IMR-90 (cell line): ENCODE measurements around the gene BICD2.

Experiments used
- BHLHE40 ChIP-seq: fragments of 150-350 bp; IDR thresholded peaks from 2 replicates; pipeline ENCODE4 v1.6.1; 2016; ENCODE audit warnings: mild to moderate bottlenecking, low read depth, low read length
- CEBPB ChIP-seq: IDR thresholded peaks from 2 replicates; pipeline ENCODE4 v1.6.1; 2012; ENCODE audit warnings: low read depth, low read length, improper control_type of control experiment
- CTCF ChIP-seq: conservative IDR thresholded peaks from 2 replicates; pipeline ENCODE4 v1.5.1; 2012; ENCODE audit warnings: mild to moderate bottlenecking, low read depth, low read length, improper control_type of control experiment
- ELK1 ChIP-seq: fragments of 150-350 bp; IDR thresholded peaks from 2 replicates; pipeline ENCODE4 v1.6.1; 2016; ENCODE audit warnings: low read depth, mild to moderate bottlenecking, low read length, moderate library complexity, borderline replicate concordance
- FOS ChIP-seq: fragments of 150-350 bp; IDR thresholded peaks from 2 replicates; pipeline ENCODE4 v1.6.1; 2016; ENCODE audit warnings: low read depth, low read length
- MAFK ChIP-seq: IDR thresholded peaks from 2 replicates; pipeline ENCODE4 v1.6.1; 2012; ENCODE audit warnings: low read depth, low read length, improper control_type of control experiment
- MAZ ChIP-seq: IDR thresholded peaks from 2 replicates; pipeline ENCODE4 v1.6.1; 2012; ENCODE audit warnings: low read depth, mild to moderate bottlenecking, low read length, improper control_type of control experiment, moderate library complexity, borderline replicate concordance
- MXI1 ChIP-seq: IDR thresholded peaks from 2 replicates; pipeline ENCODE4 v1.6.1; 2012; ENCODE audit warnings: low read depth, mild to moderate bottlenecking, low read length, moderate library complexity, borderline replicate concordance
- NFE2L2 ChIP-seq: fragments of 150-350 bp; IDR thresholded peaks from 2 replicates; pipeline ENCODE4 v1.6.1; 2016; ENCODE audit warnings: low read depth, mild to moderate bottlenecking, low read length
- POLR2A ChIP-seq: IDR thresholded peaks from 2 replicates; pipeline ENCODE4 v1.6.1; 2012; ENCODE audit warnings: mild to moderate bottlenecking, low read depth, low read length
- RAD21 ChIP-seq: IDR thresholded peaks from 2 replicates; pipeline ENCODE4 v1.6.1; 2012; ENCODE audit warnings: low read length, improper control_type of control experiment
- RFX5 ChIP-seq: IDR thresholded peaks from 2 replicates; pipeline ENCODE4 v1.8.0; 2012; ENCODE audit warnings: low read depth, mild to moderate bottlenecking, low read length, moderate library complexity
- SMC3 ChIP-seq: fragments of 150-350 bp; IDR thresholded peaks from 2 replicates; pipeline ENCODE4 v1.6.1; 2016; ENCODE audit warnings: low read depth, mild to moderate bottlenecking, antibody characterized with exemption, low read length, moderate library complexity
- USF2 ChIP-seq: fragments of 150-350 bp; IDR thresholded peaks from 2 replicates; pipeline ENCODE4 v1.6.1; 2017; ENCODE audit warnings: mild to moderate bottlenecking, antibody characterized with exemption, low read length, low read depth

- no peak for TF ChIP-seq CTCF
- TF ChIP-seq BHLHE40: no peak
- TF ChIP-seq POLR2A: no peak
- TF ChIP-seq RAD21: no peak
- no peak for TF ChIP-seq CEBPB
- no peak for TF ChIP-seq NFE2L2
- no peak for TF ChIP-seq MXI1
- no peak for TF ChIP-seq RFX5
- no peak for TF ChIP-seq MAZ
- no peak for TF ChIP-seq USF2
- no peak for TF ChIP-seq ELK1
- TF ChIP-seq MAFK: no peak
- TF ChIP-seq SMC3: no peak
- TF ChIP-seq FOS: no peak
These were observed 45.5 kb downstream of the BICD2 start for GRCh38 chr9:92719028-92719647.
